GM21576 (cell line): ENCODE results near the gene TRIM56.
"Not testable (repeated sequence)": the region's sequence is repeated elsewhere in the genome, so short reads cannot be mapped to it uniquely, and the experiment has no call there.

Experiments
- ATAC-seq: cut with Tn5 transposase; IDR thresholded peaks from one replicate; pipeline ENCODE4 v1.9.1; 2021; ENCODE audit warnings: mild to moderate bottlenecking, moderate library complexity; ENCODE audit not compliant: unreplicated experiment

TRIM56 gene

DNA sequence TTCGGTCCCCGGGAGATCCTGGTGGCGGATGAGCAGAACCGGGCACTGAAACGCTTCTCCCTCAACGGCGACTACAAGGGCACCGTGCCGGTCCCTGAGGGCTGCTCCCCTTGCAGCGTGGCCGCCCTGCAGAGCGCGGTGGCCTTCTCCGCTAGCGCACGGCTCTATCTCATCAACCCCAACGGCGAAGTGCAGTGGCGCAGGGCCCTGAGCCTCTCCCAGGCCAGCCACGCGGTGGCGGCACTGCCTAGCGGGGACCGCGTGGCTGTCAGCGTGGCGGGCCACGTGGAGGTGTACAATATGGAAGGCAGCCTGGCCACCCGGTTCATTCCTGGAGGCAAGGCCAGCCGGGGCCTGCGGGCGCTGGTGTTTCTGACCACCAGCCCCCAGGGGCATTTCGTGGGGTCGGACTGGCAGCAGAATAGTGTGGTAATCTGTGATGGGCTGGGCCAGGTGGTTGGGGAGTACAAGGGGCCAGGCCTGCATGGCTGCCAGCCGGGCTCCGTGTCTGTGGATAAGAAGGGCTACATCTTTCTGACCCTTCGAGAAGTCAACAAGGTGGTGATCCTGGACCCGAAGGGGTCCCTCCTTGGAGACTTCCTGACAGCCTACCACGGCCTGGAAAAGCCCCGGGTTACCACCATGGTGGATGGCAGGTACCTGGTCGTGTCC, 3.7 kb downstream of the TRIM56 start:
- ATAC-seq: no peak

DNA sequence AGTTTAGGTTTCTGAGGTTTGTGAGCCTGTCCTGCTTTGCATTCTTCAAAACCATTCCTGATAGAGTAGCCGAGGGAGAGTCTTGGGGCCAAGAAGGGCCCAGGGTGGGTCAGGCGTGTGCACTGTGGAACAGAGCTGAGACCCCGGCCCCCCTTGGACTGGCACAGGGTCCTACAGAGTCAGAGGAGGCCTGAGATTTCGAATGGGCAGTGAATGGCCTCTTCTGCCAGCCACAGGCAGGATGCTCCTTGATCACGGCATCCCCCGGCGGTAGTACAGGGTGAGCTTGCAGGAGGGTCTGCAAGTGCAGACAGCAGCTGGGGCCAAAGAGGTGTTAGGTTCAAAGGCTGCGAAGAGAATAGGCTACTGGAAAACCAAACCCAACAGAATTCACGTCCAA, 4.6 kb downstream of the TRIM56 start:
- ATAC-seq: no peak

DNA sequence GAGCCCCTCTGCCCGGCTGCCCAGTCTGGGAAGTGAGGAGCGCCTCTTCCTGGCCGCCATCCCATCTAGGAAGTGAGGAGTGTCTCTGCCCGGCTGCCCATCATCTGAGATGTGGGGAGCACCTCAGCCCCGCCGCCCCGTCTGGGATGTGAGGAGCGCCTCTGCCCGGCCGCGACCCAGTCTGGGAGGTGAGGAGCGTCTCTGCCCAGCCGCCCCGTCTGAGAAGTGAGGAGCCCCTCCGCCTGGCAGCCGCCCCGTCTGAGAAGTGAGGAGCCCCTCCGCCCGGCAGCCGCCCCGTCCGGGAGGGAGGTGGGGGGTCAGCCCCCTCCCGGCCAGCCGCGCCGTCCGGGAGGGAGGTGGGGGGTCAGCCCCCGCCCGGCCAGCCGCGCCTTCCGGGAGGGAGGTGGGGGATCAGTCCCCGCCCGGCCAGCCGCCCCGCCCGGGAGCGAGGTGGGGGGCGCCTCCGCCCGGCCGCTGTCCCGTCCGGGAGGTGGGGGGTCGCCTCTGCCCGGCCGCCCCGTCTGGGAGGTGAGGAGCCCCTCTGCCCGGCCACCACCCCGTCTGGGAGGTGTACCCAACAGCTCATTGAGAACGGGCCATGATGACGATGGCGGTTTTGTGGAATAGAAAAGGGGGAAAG, 7.1 kb downstream of the TRIM56 start:
- not testable (repeated sequence) for ATAC-seq

- ATAC-seq: no peak
These were observed 8.6 kb downstream of the TRIM56 start for GRCh38 chr7:101093906-101094305.

DNA sequence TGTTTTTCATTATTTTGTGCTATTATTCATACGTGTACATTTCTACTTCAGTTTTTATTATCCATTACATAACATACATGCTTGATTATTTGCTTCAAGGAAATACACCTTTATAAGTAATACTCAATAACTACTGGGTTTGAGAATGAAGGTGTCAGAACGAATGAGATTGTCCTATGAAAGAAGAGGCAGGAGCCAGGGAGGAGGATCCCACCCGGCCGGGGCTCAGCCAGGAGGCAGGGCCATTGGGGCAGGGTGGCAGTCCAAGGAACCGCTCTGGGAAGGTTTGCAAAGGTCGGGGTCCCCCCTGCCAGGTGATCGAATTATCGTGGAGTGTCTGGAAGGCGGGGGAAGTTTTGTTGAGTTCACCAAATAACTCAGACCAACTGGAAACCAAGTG, 9.1 kb downstream of the TRIM56 start:
- no peak for ATAC-seq

DNA sequence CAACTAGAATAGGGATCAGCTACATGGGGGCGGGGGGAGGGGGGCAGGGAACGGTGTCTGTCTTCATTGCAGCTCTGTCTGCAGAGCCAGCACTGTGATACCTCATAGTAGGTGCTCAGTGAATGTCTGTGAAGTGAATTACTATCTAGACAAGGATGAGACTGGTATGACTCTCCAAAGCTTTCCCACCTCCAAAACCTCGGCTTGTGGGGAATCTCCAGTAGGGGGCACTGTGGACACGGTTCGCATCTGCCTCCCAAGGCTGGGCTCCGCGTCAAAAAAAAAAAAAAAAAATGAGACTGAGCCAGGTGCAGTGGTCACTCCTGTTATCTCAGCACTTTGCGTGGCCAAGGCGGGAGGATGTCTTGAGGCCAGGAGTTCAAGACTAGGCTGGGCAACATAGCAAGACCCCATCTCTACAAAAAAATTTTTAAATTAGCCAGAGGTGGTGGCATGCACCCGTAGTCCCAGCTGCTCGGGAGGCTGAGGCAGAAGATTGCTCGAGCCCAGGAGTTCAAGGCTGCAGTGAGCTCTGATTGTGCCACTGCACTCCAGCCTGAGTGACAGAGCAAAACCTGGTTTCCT, 9.6 kb downstream of the TRIM56 start:
- ATAC-seq: no peak

DNA sequence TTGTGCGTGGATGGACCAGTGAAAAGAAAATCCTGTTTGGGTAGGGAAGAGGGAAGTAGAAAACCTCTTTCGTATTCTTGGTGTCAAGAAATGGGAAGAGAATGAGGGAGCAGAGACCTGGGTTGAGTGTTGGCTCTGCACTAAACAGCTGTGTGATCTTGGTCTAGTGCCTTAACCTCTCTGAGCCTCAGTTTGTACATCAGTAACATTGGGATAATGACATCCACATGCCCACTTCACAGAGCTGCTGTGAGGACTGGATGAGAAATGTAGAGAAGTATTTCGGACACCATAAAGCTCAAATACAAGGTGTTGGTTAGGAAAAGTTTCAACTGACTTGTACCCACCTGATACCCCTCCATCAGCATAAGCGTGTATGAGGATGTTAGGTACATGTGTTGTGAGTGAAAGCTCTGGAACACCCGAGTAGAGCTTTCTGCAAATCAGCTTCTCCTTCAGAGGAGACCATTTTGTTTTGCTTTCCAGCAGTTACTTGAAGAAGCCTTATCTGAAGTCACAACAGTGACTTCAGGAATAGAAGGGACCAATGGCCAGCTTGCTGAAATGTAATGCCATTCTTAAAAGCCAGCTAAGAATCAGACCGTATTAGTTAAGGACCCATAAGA, 11.2 kb downstream of the TRIM56 start:
- ATAC-seq: no peak

DNA sequence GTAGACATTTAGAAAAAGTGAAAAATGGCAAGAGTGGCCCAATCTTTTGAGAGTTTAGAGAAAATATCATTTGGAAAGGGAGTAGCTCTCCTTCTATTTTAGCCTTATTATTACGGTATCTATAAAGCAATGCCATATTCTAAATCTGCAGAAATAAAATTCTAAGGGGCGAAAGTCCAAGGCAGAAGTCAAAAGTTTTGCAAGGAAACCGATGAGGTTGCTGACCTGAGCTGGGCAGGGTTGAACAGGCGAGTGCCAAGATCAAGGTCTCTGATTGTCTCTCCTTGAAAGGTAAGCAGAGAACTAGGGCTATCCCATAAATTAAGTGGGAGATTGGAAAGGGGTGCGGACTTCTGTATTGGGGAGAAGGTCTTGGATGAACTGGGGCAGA, 11.7 kb downstream of the TRIM56 start:
- ATAC-seq: no peak

GRCh38 chr7:101097561-101097960, 12.3 kb downstream of the TRIM56 start:
- no peak for ATAC-seq

DNA sequence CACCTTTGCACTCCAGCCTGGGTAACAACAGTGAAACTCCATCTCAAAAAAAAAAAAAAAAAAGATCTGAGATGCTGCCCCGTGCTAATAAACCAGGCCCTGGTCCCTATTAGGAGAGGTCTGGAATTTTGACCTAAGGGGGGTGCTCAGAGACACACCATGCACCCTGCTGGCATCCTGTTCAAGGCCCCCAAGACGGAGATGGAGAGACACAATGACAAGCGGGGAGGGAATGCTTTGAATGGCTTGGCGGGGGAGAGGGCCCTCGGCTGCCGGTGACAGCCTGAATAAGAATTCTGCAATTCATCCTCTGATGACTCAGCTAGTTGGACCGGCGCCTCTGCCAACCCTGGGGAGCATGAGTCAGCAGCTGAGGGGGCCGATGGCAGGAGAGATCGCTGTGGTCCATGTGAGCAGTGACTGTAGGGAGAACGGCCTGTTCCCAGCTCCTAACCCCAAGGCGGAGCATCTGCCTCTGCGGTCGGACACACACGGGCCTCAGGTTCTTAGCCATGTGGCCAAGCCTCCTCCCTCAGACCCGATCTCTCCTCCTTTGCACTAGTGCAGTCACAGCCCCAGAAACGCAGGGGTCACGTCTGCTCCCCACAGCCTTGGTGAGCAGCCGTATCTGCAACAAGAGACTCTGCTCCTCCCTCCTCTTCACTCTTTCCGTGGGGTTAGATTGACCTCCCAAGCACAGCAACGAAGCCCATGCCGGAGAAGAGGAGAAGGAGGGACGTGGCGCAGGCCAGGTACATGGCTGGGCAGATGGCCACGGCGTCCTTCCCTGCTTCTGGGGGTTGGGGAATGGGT, 14.9 kb downstream of the TRIM56 start:
- no peak for ATAC-seq

- no peak for ATAC-seq
These were observed 15.9 kb downstream of the TRIM56 start for GRCh38 chr7:101100858-101101847.

DNA sequence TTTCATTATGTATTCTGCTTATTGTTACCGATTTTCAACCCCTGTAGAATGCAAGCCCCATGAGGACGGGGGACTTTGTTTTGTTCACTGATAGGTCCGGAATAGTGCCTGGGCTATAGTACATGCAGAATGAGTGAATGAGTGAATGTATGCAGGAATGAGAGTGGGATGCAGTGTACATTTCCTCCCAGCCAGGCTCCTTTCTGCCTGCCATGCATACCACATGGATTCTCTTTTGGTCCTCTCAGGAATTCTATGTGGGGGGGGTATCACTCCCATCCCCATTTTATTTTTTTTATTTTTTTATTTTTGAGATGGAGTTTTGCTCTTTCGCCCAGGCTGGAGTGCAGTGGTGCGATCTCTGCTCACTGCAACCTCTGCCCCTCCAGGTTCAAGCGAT, 16.7 kb downstream of the TRIM56 start:
- ATAC-seq: no peak

DNA sequence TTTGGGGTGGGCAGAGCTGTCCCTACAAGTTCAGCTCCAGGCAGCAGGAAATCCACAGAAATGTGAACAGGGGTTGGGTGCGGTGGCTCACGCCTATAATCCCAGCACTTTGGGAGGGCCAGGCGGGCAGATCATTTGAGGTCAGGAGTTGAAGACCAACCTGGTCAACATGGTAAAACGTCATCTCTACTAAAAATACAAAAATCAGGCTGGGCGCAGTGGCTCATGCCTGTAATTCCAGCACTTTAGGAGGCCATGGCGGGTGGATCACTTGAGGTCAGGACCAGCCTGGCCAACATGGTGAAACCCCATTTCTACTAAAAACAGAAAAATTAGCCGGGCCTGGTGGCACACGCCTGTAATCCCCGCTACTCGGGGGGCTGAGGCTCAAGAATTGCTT, 18.4 kb downstream of the TRIM56 start:
- not testable (repeated sequence) for ATAC-seq

DNA sequence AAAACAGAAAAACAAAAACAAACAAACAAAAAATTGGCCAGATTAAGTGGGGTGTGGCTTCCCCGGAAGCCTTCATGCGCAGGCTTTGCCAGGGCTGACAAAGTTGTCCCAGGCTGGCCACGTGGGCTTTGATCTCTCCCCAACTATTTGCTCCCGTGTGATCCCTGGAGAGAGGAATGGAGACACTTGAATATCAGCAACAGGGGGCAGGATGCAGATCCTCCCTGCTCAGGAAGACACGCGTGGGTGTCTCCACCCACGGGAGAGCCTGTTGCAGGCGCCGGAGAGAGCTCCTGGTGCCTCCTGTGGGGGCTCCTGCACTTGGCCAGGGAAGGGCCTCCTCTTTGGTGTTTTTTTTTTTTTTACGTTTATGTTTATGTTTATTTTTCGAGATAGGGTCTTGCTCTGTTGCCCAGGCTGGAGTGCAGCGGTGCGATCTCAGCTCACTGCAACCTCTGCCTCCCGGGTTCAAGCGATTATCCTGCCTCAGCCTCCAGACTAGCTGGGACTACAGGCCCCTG, 19.0 kb downstream of the TRIM56 start:
- ATAC-seq: no peak

DNA sequence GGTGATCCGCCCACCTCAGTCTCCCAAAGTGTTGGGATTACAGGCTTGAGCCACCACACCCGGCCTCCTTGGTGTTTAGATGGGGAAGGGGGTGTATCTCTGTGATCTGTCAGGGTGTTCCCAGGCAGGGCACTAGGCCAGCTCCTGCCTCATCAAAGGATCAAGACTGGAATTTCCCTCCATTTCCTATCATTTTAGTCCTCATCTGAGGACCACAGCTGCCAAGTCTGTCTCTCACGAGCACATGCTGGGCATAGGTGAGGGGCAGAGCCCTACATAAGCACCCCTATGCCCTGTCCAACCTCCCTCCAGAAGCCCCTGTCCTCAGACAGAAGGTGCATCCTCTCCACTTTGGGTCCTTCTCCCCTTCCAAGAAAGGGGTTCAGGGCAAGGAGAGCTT, 19.5 kb downstream of the TRIM56 start:
- no peak for ATAC-seq

DNA sequence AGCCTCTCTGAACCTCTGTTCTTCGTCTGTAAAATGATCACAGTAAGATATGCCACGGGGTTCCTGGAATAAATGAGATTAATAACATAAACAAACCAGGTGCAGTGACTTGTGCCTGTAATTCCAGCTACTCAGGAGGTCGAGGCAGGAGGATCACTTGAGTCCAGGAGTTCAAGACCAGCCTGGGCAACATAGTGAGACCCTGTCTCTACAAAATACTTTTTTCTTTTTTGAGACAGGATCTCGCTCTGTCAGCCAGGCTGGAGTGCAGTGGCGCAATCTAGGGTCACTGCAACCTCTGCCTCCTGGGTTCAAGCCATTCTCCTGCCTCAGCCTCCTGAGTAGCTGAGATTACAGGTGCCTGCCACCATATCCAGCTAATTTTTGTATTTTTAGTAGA, 20.0 kb downstream of the TRIM56 start:
- not testable (repeated sequence) for ATAC-seq

DNA sequence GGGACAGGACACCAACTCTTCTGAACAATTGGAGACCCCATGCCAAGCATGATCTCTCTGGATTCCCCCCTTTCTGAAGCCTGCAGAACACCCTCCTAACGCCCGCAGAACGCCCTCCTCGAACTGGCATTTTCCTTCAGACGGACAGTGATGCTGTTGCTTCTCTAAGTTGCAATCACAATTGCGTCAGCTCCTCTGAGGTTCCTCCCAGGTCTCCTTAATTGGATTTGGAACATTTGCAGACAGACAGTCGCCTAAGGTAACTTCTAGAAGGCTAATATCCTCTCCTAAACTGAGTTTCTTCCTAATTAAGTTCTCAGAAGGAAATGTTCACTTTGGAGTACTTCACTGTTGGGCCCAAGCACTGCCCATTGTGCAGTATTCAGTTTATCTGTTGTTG, 21.1 kb downstream of the TRIM56 start:
- ATAC-seq: no peak

DNA sequence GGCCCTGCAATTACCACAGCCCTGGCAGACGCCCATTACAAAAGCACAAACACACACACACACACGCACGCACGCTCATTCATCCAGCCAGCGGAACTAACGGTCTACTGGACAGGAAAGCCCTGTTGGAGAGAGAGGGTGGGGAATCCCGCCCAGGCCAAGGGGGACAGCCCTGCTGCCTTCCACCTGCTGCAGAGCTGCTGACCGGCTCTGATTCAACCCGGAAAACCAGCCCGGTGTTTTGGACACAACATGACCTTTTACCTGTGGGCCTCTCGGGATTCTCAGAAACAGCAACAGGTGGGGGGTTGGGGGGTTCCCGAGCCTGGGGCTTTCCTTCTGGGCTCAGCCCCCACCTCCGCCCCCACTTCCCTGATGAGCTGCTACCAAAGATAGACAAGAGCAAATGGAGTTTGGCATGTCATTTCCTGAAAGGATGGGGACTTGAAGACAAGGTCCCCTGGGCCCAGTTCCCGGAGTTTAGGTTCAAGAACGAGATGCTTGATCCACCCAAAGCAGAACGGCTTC, 23.1 kb downstream of the TRIM56 start:
- ATAC-seq: no peak

DNA sequence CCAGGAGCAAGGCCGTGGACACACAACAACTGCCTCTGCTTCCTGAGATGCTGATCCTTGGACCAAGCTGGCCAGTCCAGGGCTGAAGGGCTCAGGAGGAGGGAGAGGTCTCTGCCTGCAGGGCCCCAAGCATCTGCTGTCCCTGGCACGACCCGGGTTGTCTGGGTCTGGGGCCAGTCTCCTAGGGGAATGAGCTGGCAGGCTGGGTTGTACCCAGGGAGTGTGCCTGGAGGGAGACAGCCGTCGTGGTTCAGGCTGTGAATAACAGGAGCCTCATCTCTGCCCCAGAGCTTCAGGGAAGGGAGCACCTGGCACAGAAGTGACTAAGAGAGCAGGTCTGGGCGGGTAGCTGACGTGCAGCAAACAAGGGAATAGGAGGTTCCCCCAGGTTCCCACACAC, 23.7 kb downstream of the TRIM56 start:
- ATAC-seq: no peak

GRCh38 chr7:101109368-101109767, 24.1 kb downstream of the TRIM56 start:
- no peak for ATAC-seq
